ENCODE results near the gene GREB1.

GREB1 gene

GRCh38 chr2:11581124-11581796 is 47.4 kb downstream of the GREB1 start:
- no peak overlapping the region for H3K27ac Mint-ChIP-seq
- peaks cover 0 to 5% of the 10 kb centered on the region in 2 donors for H3K9me3 Mint-ChIP-seq
- ATAC-seq (replicated peaks) (no peak), DNase-seq (no peak)
- peaks cover 11 to 13% of the 10 kb centered on the region in 2 donors for H3K4me1 Mint-ChIP-seq
- H3K4me3 Mint-ChIP-seq = no peak overlapping the region
- no peaks in the 10 kb centered on the region for H3K36me3 Mint-ChIP-seq
- H3K27me3 Mint-ChIP-seq = peaks cover 7 to 30% of the 10 kb centered on the region in 2 donors

GRCh38 chr2:11581797-11582611 is 48.2 kb downstream of the GREB1 start:
- Mint-ChIP-seq H3K4me1 (peaks cover 11 to 13% of the 10 kb centered on the region in 2 donors), H3K4me3 (no peak overlapping the region), H3K36me3 (no peaks in the 10 kb centered on the region), H3K9me3 (peaks cover 0 to 5% of the 10 kb centered on the region in 2 donors), H3K27ac (no peak overlapping the region), H3K27me3 (peaks cover 8 to 30% of the 10 kb centered on the region in 2 donors)
- DNase-seq (no peak), ATAC-seq (replicated peaks) (no peak)

- Mint-ChIP-seq H3K27ac (no peak overlapping the region), H3K36me3 (no peaks in the 10 kb centered on the region), H3K4me1 (peaks cover 11 to 13% of the 10 kb centered on the region in 2 donors), H3K4me3 (no peak overlapping the region), H3K27me3 (peaks cover 11 to 29% of the 10 kb centered on the region in 2 donors), H3K9me3 (peaks cover 0 to 5% of the 10 kb centered on the region in 2 donors)
- DNase-seq = no peak
- no peak for ATAC-seq (replicated peaks)
Observed at GRCh38 chr2:11582612-11582861, 48.7 kb downstream of the GREB1 start.

- no peaks in the 10 kb centered on the region for H3K36me3 Mint-ChIP-seq
- DNase-seq (peak; percentile 21), ATAC-seq (replicated peaks) (peak in 1 of 2 donors; percentile 32)
- no peak overlapping the region for H3K4me3 Mint-ChIP-seq
- H3K27me3 Mint-ChIP-seq = peaks cover 11 to 23% of the 10 kb centered on the region in 2 donors
- peaks cover 0 to 5% of the 10 kb centered on the region in 2 donors for H3K9me3 Mint-ChIP-seq
- no peak overlapping the region for H3K27ac Mint-ChIP-seq
- peaks cover 11 to 13% of the 10 kb centered on the region in 2 donors for H3K4me1 Mint-ChIP-seq
Observed at GRCh38 chr2:11582862-11583752, 49.3 kb downstream of the GREB1 start.

GRCh38 chr2:11583840-11584524 is 50.1 kb downstream of the GREB1 start:
- Mint-ChIP-seq H3K27ac (peak overlapping the region; percentile 21), H3K4me3 (no peak overlapping the region), H3K9me3 (peaks cover 0 to 5% of the 10 kb centered on the region in 2 donors)

GRCh38 chr2:11584525-11585056 is 50.7 kb downstream of the GREB1 start:
- H3K36me3 Mint-ChIP-seq = no peaks in the 10 kb centered on the region
- peaks cover 11 to 22% of the 10 kb centered on the region in 2 donors for H3K27me3 Mint-ChIP-seq
- H3K4me1 Mint-ChIP-seq = peaks cover 11 to 13% of the 10 kb centered on the region in 2 donors
- no peak overlapping the region for H3K4me3 Mint-ChIP-seq
- ATAC-seq (replicated peaks) (no peak), DNase-seq (no peak)
- no peak overlapping the region for H3K27ac Mint-ChIP-seq
- H3K9me3 Mint-ChIP-seq = peaks cover 0 to 5% of the 10 kb centered on the region in 2 donors

More at GRCh38 chr2:11583840-11584524, 50.1 kb downstream of the GREB1 start:
- peaks cover 11 to 22% of the 10 kb centered on the region in 2 donors for H3K27me3 Mint-ChIP-seq
- DNase-seq = peak; percentile 79
- peaks cover 11 to 13% of the 10 kb centered on the region in 2 donors for H3K4me1 Mint-ChIP-seq
- no peaks in the 10 kb centered on the region for H3K36me3 Mint-ChIP-seq
- ATAC-seq (replicated peaks) = peak; percentile 96 to 97

- peaks cover 11 to 22% of the 10 kb centered on the region in 2 donors for H3K27me3 Mint-ChIP-seq
- no peak overlapping the region for H3K27ac Mint-ChIP-seq
- DNase-seq = no peak
- ATAC-seq (replicated peaks) = no peak
- peaks cover 9 to 11% of the 10 kb centered on the region in 2 donors for H3K4me1 Mint-ChIP-seq
- H3K36me3 Mint-ChIP-seq = no peaks in the 10 kb centered on the region
- no peak overlapping the region for H3K4me3 Mint-ChIP-seq
- H3K9me3 Mint-ChIP-seq = peaks cover 0 to 1% of the 10 kb centered on the region in 2 donors
Observed at GRCh38 chr2:11585071-11585470, 51.2 kb downstream of the GREB1 start.

GRCh38 chr2:11588228-11589110 is 54.6 kb downstream of the GREB1 start:
- no peak for ATAC-seq (replicated peaks)
- peaks cover 5 to 11% of the 10 kb centered on the region in 2 donors for H3K27me3 Mint-ChIP-seq
- H3K9me3 Mint-ChIP-seq = no peaks in the 10 kb centered on the region
- no peak overlapping the region for H3K27ac Mint-ChIP-seq
- H3K36me3 Mint-ChIP-seq = no peaks in the 10 kb centered on the region
- DNase-seq = no peak
- H3K4me3 Mint-ChIP-seq = no peak overlapping the region
- H3K4me1 Mint-ChIP-seq = peaks cover 9 to 11% of the 10 kb centered on the region in 2 donors

GRCh38 chr2:11589316-11589940 is 55.6 kb downstream of the GREB1 start:
- no peak for DNase-seq
- no peak for ATAC-seq (replicated peaks)
- no peak overlapping the region for H3K27ac Mint-ChIP-seq
- no peaks in the 10 kb centered on the region for H3K9me3 Mint-ChIP-seq
- H3K36me3 Mint-ChIP-seq = no peaks in the 10 kb centered on the region
- H3K4me1 Mint-ChIP-seq = peaks cover 1 to 2% of the 10 kb centered on the region in 2 donors
- peaks cover 5 to 8% of the 10 kb centered on the region in 2 donors for H3K27me3 Mint-ChIP-seq
- no peak overlapping the region for H3K4me3 Mint-ChIP-seq

GRCh38 chr2:11590193-11590592 is 56.3 kb downstream of the GREB1 start:
- DNase-seq (no peak), ATAC-seq (replicated peaks) (no peak)
- no peaks in the 10 kb centered on the region for H3K9me3 Mint-ChIP-seq
- no peak overlapping the region for H3K4me3 Mint-ChIP-seq
- no peaks in the 10 kb centered on the region for H3K4me1 Mint-ChIP-seq
- no peak overlapping the region for H3K27ac Mint-ChIP-seq
- H3K27me3 Mint-ChIP-seq = peaks cover 5 to 8% of the 10 kb centered on the region in 2 donors
- no peaks in the 10 kb centered on the region for H3K36me3 Mint-ChIP-seq

GRCh38 chr2:11591091-11591490 is 57.2 kb downstream of the GREB1 start:
- Mint-ChIP-seq H3K9me3 (no peaks in the 10 kb centered on the region), H3K4me3 (no peak overlapping the region), H3K36me3 (no peaks in the 10 kb centered on the region), H3K27ac (no peak overlapping the region), H3K4me1 (no peaks in the 10 kb centered on the region), H3K27me3 (peaks cover 0 to 5% of the 10 kb centered on the region in 2 donors)
- DNase-seq (no peak), ATAC-seq (replicated peaks) (no peak)

- Mint-ChIP-seq H3K36me3 (no peaks in the 10 kb centered on the region), H3K27me3 (no peaks in the 10 kb centered on the region), H3K4me3 (no peak overlapping the region), H3K4me1 (no peaks in the 10 kb centered on the region), H3K27ac (no peak overlapping the region), H3K9me3 (no peaks in the 10 kb centered on the region)
- ATAC-seq (replicated peaks) = no peak
- no peak for DNase-seq
Observed at GRCh38 chr2:11592671-11593574, 59.1 kb downstream of the GREB1 start.
